IPS DF 19.7 (cell line): ENCODE measurements around the gene GPR148.

Experiments
- DNase-seq: peaks from one replicate; pipeline ENCODE4 v3.0.0-alpha.2; 2013; ENCODE audit warnings: low read depth, low spot score

Gene GPR148

GRCh38 chr2:130749641-130750040 is 20.8 kb downstream of the GPR148 start:
- DNase-seq = no peak

- DNase-seq = no peak
Observed at GRCh38 chr2:130754811-130755210, 25.9 kb downstream of the GPR148 start.

GRCh38 chr2:130755256-130756052 is 26.6 kb downstream of the GPR148 start, which contains the start of gene AMER3:
TSS of gene AMER3 (plus strand) at chr2:130755540. CDS start at chr2:130762073, 6,533 bp downstream.
- DNase-seq = no peak

- no peak for DNase-seq
Observed at GRCh38 chr2:130756053-130756873, 27.4 kb downstream of the GPR148 start.

GRCh38 chr2:130756874-130757668 is 28.2 kb downstream of the GPR148 start:
- no peak for DNase-seq

- DNase-seq = no peak
Observed at GRCh38 chr2:130759906-130760753, 31.3 kb downstream of the GPR148 start.

GRCh38 chr2:130760754-130761751 is 32.2 kb downstream of the GPR148 start:
- no peak for DNase-seq

GRCh38 chr2:130762031-130762909 is 33.4 kb downstream of the GPR148 start:
- DNase-seq = no peak

GRCh38 chr2:130762910-130763385 is 34.1 kb downstream of the GPR148 start:
- no peak for DNase-seq

GRCh38 chr2:130763405-130763804 is 34.5 kb downstream of the GPR148 start:
- no peak for DNase-seq

GRCh38 chr2:130764035-130764820 is 35.4 kb downstream of the GPR148 start:
- DNase-seq = no peak

GRCh38 chr2:130764821-130765115 is 35.9 kb downstream of the GPR148 start:
- DNase-seq = no peak

- no peak for DNase-seq
Observed at GRCh38 chr2:130765464-130765863, 36.6 kb downstream of the GPR148 start.

GRCh38 chr2:130766037-130766436 is 37.2 kb downstream of the GPR148 start:
- no peak for DNase-seq

- DNase-seq = no peak
Observed at GRCh38 chr2:130766711-130767407, 38.0 kb downstream of the GPR148 start.

GRCh38 chr2:130767408-130767775 is 38.5 kb downstream of the GPR148 start:
- no peak for DNase-seq

- DNase-seq = no peak
Observed at GRCh38 chr2:130768191-130768855, 39.5 kb downstream of the GPR148 start.
